GM12872 (cell line): ENCODE measurements around the gene USP2.

Source experiments
- TF ChIP-seq, protein P1 (sequence below): IDR thresholded peaks from 3 replicates; pipeline ENCODE4 v1.5.1; 2011; ENCODE audit warnings: low read depth, mild to moderate bottlenecking, low read length, moderate library complexity; ENCODE audit not compliant: insufficient read depth

USP2 gene

DNA sequence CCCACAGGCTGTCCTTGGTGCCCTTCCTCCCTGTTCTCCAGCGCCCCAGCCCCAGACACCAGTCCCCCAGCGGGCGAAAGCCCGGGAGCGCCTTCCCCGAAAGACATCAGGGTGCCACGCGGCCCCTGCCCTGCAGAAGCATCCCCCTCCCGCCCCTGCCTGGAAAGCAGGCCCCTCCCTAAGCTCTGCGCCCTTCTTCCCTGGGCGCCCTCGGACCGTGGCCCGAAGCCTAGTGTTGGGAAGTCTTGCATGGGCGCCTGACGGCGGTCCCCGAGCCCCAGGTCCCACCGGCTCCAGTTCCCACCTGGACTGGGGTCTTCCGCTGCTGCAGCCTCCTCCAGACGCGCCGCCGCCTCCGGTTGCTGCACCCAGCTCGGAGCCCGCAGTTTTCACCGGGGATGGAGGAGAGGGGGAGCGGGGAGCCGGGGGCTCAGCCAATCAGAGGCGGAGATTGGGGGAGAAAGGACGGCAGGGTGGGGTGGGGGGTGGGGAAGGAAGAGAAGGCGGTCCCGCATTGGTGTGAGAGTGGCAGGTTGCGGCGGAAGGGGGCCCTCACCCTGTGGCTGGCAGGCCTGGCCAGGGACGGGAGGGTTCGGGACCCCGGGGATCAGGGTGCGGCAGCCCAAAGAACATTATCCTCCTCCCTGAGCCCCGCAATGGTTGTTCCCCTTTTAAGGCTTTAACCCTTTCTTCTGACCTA is 41.5 kb upstream of the USP2 start, which contains the start of gene THY1:
TSS of gene THY1 (minus strand) at position 364 of the 700 bp plus-strand sequence. CDS start 2,267 bp downstream, outside the sequence.
- TF ChIP-seq, protein P1, sequence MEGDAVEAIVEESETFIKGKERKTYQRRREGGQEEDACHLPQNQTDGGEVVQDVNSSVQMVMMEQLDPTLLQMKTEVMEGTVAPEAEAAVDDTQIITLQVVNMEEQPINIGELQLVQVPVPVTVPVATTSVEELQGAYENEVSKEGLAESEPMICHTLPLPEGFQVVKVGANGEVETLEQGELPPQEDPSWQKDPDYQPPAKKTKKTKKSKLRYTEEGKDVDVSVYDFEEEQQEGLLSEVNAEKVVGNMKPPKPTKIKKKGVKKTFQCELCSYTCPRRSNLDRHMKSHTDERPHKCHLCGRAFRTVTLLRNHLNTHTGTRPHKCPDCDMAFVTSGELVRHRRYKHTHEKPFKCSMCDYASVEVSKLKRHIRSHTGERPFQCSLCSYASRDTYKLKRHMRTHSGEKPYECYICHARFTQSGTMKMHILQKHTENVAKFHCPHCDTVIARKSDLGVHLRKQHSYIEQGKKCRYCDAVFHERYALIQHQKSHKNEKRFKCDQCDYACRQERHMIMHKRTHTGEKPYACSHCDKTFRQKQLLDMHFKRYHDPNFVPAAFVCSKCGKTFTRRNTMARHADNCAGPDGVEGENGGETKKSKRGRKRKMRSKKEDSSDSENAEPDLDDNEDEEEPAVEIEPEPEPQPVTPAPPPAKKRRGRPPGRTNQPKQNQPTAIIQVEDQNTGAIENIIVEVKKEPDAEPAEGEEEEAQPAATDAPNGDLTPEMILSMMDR, result no peak

DNA sequence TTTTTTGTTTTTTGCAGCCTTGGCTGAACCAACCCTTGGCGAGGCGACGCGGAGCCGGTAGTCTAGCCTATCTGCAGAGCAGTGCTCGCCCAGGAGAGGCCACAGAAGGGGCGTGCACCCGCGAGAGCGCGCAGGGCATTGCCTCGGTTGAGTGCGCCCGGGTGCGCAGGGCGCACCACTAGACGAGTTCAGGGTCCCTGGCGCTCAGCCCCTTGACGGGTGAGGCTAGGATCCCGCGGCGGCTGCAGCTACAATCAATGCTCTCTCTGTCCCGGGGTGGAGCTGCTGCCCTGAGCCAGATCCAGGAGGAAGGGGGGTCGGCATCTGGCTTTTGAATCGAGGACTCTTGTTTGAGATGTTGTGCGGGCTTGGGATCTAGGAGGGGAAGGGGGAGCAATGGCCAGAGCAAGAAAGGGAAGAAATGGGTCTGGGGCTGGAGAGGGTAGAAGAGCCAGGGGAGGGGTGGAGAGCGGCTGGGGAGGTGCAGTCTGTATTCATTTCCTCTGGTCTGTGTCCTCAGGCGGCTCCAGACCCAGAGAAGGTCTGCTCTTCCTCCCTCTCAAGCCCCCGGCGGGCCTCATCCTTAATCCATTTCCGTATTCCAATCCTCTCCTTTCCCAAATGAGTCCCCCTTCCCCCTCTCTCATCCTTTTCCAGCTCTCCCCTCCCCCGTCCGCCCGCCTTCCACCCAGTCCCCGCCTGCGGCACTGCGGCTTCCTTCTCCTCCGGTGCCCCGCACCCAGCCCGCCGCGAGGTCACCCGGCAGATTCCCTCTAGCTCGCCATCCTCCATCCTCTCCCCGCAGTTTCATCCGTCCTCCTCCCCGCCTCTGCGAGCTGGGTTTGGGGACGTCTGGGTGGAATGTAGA is 40.7 kb upstream of the USP2 start:
- TF ChIP-seq, protein P1, result no peak

DNA sequence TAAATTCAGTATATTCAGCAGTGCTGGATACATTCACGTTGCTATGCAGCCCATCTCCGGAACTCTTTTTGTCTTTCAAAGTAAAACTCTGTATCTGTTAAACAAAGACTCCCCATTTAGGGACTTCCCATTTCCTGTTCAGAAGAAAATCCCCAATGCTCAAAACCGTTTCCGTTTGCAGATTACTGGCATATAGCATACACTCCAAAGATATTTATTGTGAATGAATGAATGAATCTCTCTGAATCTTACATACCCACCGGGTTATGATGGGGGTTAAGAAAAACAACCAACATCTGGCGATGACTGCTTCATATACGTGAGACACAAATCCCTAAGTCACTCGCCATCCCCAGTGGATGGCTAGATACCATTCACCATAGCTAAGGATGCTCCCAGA is 39.9 kb upstream of the USP2 start:
- TF ChIP-seq, protein P1, result no peak

DNA sequence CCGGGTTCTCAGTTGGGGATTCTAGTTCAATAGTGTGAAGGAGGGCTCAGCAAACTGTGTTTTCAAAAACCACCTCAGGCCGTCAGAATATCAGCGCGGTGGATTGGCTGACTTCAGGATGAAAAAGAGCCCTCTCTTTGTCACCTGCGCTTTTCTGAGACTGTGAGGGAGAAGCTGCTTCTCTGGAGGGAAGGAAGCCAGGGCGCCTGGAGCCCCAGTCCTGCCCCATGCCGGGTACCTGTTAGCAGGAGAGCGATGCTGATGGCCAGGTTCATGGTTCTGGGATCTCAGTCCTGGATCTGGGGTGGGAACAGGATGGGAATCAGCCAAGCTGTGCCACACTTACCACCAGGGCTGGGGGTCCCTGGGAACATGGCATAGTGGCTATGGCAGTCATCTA is 39.1 kb upstream of the USP2 start:
- TF ChIP-seq, protein P1, result no peak

DNA sequence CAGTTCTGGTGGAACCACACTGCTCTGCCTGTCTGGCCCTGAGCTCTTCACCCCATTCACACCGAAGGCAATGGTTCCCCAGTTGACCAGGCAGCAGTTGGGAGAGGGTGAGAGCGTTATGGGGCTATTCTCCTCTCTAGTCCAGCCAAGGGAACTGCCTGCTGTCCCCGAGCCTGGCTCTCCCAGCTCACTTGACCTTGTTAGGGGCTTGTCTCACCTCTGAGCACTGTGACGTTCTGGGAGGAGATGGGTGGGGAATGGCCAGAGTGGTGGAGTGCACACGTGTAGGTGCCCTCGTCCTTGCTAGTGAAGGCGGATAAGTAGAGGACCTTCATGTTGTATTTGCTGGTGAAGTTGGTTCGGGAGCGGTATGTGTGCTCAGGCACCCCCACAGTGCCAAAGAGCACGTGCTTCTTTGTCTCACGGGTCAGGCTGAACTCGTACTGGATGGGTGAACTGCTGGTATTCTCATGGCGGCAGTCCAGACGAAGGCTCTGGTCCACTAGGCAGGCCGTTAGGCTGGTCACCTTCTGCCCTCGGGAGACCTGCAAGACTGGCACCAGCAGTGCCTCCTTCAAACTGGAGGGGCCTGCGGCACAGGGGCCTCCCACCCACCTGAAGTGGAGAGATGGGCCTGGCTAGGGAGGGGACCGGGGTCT is 38.5 kb upstream of the USP2 start:
- TF ChIP-seq, protein P1, result no peak

DNA sequence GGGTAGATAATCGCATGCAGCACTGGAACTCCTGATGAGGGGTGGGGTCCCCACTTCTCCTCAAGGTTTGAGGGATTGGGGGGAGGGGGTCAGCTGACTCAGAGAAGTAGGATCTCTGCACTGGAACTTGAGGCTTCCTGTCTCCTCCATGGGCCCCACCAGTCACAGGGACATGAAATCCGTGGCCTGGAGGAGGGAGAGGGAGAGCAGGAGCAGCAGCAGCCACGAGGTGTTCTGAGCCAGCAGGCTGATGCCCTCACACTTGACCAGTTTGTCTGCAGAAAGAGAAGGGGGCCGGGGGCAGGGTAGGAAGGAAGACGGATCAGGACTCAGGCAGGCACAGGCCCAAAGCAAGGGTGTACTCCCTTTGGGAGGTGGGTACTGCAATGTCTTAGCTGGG is 37.8 kb upstream of the USP2 start:
- TF ChIP-seq, protein P1, result no peak

DNA sequence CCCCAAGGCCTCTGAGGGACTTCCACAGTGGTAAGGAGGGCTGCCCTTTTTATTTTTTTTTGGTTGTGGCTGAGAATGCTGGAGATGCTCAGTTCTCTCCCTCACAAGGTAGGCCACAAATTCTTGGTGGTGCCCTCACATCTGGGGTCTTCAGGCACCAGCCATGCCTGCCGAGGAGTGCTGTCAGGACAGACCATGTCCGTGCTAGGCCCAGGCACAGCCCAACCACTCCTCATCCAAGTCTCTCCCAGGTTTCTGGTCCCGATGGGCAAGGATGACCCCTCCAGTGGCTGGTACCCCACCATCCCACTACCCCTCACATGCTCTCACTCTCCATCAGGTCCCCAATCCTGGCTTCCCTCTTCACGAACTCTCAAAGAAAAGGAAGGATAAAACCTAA is 37.3 kb upstream of the USP2 start:
- TF ChIP-seq, protein P1, result no peak
